Calu3 (cell line): ENCODE results near the gene NCBP2. TPM values are rescaled to one million over a fixed set of nuclear protein-coding genes. Genes with fewer than 3 reads are reported as not detected.
"Not testable (repeated sequence)": the region's sequence is repeated elsewhere in the genome, so short reads cannot be mapped to it uniquely, and the experiment has no call there.

Experiments
- BruUV-seq: library from RNA; stranded (reverse); fragments of 400-500 nt; replicated peaks from 2 replicates; lab custom pipeline; 2021; lab: Mats Ljungman, UMichigan
- CTCF ChIA-PET: fragments of 300-600 bp; sonication (Branson Sonifier 250); formaldehyde crosslinking; loops from one replicate; lab custom pipeline; 2022; ENCODE audit warnings: antibody characterized with exemption; lab: Charles Lee
- DNase-seq: peaks from one replicate; pipeline ENCODE4 v3.0.0; 2022
- H3K27ac Mint-ChIP-seq: one replicate; pipeline ENCODE4 v1.8.0; 2022; ENCODE audit warnings: mixed read lengths; ENCODE audit not compliant: unreplicated experiment
- H3K27me3 Mint-ChIP-seq: one replicate; pipeline ENCODE4 v1.8.0; 2022; ENCODE audit warnings: mixed read lengths; ENCODE audit not compliant: unreplicated experiment
- H3K36me3 Mint-ChIP-seq: one replicate; pipeline ENCODE4 v1.8.0; 2022; ENCODE audit warnings: mild to moderate bottlenecking, moderate library complexity, mixed read lengths; ENCODE audit not compliant: insufficient read depth, unreplicated experiment
- H3K4me1 Mint-ChIP-seq: one replicate; pipeline ENCODE4 v1.8.0; 2022; ENCODE audit warnings: mild to moderate bottlenecking, low read depth, mixed read lengths; ENCODE audit not compliant: unreplicated experiment
- H3K4me3 Mint-ChIP-seq: one replicate; pipeline ENCODE4 v1.8.0; 2022; ENCODE audit warnings: mild to moderate bottlenecking, low read depth, moderate library complexity, mixed read lengths; ENCODE audit not compliant: unreplicated experiment
- H3K9me3 Mint-ChIP-seq: one replicate; pipeline ENCODE4 v1.8.0; 2022; ENCODE audit warnings: low read depth, mixed read lengths; ENCODE audit not compliant: unreplicated experiment
- intact Hi-C: fragments of 100-400 bp; cut with micrococcal nuclease; formaldehyde crosslinking; loops from one replicate; pipeline ENCODE4 v1.10.0; 2022; ENCODE audit not compliant: unreplicated experiment
- total RNA-seq: library from RNA; stranded (reverse); gene quantifications from 2 replicates; pipeline ENCODE4 v1.2.3, GENCODE V29; 2022
- TF ChIP-seq, protein P1 (sequence below): fragments of 200-600 bp; IDR thresholded peaks from one replicate; pipeline ENCODE4 v1.8.0; 2022; ENCODE audit warnings: antibody characterized with exemption; ENCODE audit not compliant: unreplicated experiment

The NCBP2 gene
- total RNA-seq, 1 experiment from 2014 or later: 67.1 TPM

DNA sequence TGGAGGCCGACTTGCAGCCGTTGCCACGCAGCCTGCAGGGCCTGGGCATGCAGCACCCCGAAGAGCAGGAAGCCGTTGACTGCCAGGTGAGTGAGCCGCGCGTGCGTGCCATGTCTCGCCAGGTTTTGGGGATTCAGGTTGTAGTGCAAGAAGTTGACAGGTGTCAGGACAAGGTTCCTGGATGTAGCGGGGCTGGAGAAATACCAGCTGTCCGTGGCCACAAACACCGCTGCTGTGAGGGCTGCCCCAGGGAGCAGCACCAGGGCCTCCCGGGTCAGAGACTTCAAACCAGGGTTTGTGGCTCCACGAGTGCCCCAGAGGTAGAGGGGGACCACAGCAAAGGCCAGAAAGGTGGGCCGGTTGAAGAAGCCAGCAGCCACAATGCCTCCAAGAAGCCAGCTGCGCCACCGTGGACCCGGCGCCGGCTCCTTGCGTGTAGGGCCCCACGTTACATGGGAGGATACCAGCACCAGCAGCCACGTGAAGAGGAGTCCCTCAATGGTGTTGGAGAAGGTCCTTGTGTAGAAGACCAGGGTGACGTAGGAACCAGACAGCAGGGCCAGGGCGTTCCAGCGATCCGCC is 5.6 kb upstream of the NCBP2 start:
- intact Hi-C loops: loop anchor here (10.0 kb wide), 1 partner anchor 343 kb away; no protein-coding TSS in a partner anchor
- TF ChIP-seq, protein P1, sequence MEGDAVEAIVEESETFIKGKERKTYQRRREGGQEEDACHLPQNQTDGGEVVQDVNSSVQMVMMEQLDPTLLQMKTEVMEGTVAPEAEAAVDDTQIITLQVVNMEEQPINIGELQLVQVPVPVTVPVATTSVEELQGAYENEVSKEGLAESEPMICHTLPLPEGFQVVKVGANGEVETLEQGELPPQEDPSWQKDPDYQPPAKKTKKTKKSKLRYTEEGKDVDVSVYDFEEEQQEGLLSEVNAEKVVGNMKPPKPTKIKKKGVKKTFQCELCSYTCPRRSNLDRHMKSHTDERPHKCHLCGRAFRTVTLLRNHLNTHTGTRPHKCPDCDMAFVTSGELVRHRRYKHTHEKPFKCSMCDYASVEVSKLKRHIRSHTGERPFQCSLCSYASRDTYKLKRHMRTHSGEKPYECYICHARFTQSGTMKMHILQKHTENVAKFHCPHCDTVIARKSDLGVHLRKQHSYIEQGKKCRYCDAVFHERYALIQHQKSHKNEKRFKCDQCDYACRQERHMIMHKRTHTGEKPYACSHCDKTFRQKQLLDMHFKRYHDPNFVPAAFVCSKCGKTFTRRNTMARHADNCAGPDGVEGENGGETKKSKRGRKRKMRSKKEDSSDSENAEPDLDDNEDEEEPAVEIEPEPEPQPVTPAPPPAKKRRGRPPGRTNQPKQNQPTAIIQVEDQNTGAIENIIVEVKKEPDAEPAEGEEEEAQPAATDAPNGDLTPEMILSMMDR: no peak
- H3K4me1 Mint-ChIP-seq: no peaks in the 10 kb centered on the region
- DNase-seq: no peak
- H3K9me3 Mint-ChIP-seq: no peaks in the 10 kb centered on the region
- H3K27me3 Mint-ChIP-seq: no peaks in the 10 kb centered on the region
- peaks cover 36% of the 10 kb centered on the region for H3K36me3 Mint-ChIP-seq
- BruUV-seq: no TSS peak
- CTCF ChIA-PET: interaction anchor here (0.9 kb wide), 1 partner anchor 12 kb away, joined by 4 read pairs; no protein-coding TSS in a partner anchor
- H3K4me3 Mint-ChIP-seq: no peak overlapping the region
- H3K27ac Mint-ChIP-seq: peak overlapping the region; percentile 38

DNA sequence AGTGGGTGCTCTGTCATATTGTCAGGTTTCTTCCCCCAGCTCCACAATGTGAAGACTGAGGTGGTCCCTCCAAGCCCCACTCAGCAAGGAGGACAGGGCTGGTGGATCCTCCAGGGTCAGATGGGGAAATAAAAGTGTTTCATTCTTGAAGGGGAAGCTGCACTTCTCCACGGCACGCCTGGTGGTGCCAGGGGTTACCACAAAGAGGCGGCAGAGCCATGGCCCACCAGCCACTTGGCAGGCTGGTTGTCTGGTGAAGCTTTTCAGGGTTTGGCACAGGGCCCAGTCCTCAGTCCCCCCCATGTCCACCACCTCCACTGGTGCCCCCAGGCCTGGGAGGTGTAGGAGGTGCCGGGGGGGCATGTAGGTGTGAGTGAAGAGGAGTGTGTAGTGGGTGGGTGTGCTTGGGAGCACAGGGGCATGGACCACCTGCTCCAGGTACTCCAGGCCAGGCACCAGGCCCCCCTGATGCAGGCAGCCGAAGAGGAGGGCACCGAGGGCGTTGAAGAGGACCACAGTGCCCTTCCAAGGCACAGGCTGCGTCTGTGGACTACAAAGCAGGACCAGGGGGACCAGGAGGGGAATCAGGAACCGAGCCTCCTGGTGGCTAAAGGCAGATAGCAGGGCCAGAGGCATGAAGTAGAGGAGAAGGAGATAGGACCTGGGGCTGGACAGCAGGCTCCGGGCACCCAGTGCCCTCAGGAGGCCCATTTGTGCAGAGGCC is 5.0 kb upstream of the NCBP2 start:
- CTCF ChIA-PET: no interaction called here
- intact Hi-C loops: loop anchor here (10.0 kb wide), 1 partner anchor 342 kb away; no protein-coding TSS in a partner anchor

DNA sequence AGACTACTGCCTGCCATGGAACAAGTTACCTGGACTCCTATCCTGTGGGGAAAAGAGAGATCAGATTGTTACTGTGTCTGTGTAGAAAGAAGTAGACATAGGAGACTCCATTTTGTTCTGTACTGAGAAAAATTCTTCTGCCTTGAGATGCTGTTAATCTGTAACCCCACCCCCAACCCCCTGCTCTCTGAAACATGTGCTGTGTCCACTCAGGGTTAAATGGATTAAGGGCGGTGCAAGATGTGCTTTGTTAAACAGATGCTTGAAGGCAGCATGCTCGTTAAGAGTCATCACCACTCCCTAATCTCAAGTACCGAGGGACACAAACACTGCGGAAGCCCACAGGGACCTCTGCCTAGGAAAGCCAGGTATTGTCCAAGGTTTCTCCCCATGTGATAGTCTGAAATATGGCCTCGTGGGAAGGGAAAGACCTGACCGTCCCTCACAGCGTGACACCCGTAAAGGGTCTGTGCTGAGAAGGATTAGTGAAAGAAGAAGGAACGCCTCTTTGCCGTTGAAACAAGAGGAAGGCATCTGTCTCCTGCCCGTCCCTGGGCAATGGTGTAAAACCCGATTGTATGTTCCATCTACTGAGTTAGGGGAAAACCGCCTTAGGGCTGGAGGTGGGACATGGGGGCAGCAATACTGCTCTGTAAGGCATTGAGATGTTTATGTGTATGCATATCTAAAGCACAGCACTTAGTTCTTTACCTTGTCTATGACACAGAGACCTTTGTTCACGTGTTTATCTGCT is 1.9 kb upstream of the NCBP2 start:
- BruUV-seq, H3K27me3 Mint-ChIP-seq, DNase-seq, CTCF ChIA-PET, H3K4me1 Mint-ChIP-seq, H3K9me3 Mint-ChIP-seq: not testable (repeated sequence)
- peak overlapping the region; percentile 96 for H3K4me3 Mint-ChIP-seq
- peak overlapping the region; percentile 28 for H3K27ac Mint-ChIP-seq
- intact Hi-C loops: loop anchor here (5.0 to 10.0 kb wide), 2 partner anchors 107 to 339 kb away; no protein-coding TSS in a partner anchor
- H3K36me3 Mint-ChIP-seq: peaks cover 72% of the 10 kb centered on the region

More for the DNA sequence above, 5.0 kb upstream of the NCBP2 start:
- Mint-ChIP-seq H3K36me3 (peaks cover 42% of the 10 kb centered on the region), H3K4me1 (no peaks in the 10 kb centered on the region), H3K9me3 (no peaks in the 10 kb centered on the region), H3K4me3 (no peak overlapping the region), H3K27ac (peak overlapping the region; percentile 38), H3K27me3 (no peaks in the 10 kb centered on the region)
- BruUV-seq: no TSS peak
- DNase-seq: no peak
- TF ChIP-seq, protein P1: no peak

DNA sequence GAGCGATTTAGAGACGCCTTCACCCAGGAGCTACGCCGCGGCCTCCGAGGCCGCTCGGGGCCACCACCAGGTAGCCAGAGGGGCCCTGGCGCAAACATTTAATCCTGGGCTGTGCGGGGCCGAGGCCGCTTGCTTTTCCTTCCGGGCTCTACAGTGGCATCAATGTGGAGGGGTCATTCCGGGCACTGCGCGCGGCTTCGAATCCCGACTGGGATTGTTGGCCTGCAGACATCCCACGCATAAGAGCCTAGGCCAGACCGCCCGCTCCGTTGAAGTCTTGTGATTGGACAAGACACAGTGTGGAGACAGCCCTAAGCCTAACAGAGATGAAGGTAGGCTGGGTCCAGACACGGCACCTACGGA is 568 bp upstream of the NCBP2 start:
- intact Hi-C loops: loop anchor here (5.0 to 10.0 kb wide), 2 partner anchors 106 to 338 kb away; no protein-coding TSS in a partner anchor
- H3K9me3 Mint-ChIP-seq: no peaks in the 10 kb centered on the region
- TF ChIP-seq, protein P1: no peak
- DNase-seq: peak; percentile 13
- H3K4me1 Mint-ChIP-seq: peaks cover 9% of the 10 kb centered on the region
- H3K36me3 Mint-ChIP-seq: peaks cover 82% of the 10 kb centered on the region
- CTCF ChIA-PET: interaction anchor here (0.6 to 2.0 kb wide), 4 partner anchors 42 to 375 kb away, joined by 3 to 12 read pairs (median 4); partner anchors contain the start of genes FBXO45 and WDR53
- peak overlapping the region; percentile 97 for H3K27ac Mint-ChIP-seq
- H3K4me3 Mint-ChIP-seq: peak overlapping the region; percentile 96
- no peaks in the 10 kb centered on the region for H3K27me3 Mint-ChIP-seq
- TSS peak; percentile 78 for BruUV-seq
